ENCODE data around the gene GTPBP2.

The GTPBP2 gene

DNA sequence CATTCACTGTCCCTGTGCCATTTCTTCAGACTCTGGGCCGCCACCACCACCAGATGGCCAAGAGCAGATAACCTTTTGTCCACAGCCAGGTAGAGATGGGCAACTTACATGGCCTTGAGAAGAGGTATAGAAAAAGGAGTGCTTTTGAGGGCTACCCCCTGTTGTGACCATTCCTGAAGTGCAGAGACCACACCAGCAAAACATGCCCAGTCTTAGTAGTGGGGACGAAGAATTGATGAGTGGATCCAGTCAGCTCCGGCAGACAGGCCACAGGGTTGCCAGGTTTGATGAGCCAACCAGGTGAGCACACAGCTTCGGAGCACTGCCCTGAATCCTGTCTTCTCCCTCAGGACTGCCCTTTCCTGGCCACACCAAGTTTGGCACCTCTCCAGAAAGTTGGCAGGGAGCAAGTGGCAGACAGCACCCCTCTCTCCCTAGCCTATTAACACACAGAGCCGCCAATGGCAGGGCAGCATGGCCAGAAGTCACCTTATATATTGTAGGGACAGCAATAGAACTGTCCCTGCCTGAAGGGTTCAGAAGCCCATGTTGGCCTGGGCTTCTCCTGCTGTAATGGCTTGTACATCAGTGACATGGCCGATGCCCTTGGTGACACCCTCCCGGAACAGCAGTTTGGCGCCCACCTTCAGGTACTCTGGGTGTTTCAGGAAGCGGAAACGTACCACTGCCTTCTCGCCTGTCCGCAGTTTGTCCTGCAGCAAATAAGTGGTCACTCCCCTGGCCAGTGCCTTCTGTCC is 7.8 kb downstream of the GTPBP2 start:
- no peak; the same call in 2 of the 3 replicates for ATAC-seq
- TF ChIP-seq ZNF8 (CRISPR knock-in tag; IDR thresholded peaks at IDR 0.05) (no peak), PPARA (CRISPR knock-in tag; IDR thresholded peaks at IDR 0.05; ENCODE audit: borderline replicate concordance) (no peak), TCF4 (CRISPR knock-in tag; IDR thresholded peaks at IDR 0.05; ENCODE audit: borderline replicate concordance) (no peak)
- TF ChIP-seq, protein P1, sequence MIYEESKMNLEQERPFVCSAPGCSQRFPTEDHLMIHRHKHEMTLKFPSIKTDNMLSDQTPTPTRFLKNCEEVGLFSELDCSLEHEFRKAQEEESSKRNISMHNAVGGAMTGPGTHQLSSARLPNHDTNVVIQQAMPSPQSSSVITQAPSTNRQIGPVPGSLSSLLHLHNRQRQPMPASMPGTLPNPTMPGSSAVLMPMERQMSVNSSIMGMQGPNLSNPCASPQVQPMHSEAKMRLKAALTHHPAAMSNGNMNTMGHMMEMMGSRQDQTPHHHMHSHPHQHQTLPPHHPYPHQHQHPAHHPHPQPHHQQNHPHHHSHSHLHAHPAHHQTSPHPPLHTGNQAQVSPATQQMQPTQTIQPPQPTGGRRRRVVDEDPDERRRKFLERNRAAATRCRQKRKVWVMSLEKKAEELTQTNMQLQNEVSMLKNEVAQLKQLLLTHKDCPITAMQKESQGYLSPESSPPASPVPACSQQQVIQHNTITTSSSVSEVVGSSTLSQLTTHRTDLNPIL (CRISPR knock-in tag; IDR thresholded peaks at IDR 0.05; ENCODE audit: low read depth): no peak

DNA sequence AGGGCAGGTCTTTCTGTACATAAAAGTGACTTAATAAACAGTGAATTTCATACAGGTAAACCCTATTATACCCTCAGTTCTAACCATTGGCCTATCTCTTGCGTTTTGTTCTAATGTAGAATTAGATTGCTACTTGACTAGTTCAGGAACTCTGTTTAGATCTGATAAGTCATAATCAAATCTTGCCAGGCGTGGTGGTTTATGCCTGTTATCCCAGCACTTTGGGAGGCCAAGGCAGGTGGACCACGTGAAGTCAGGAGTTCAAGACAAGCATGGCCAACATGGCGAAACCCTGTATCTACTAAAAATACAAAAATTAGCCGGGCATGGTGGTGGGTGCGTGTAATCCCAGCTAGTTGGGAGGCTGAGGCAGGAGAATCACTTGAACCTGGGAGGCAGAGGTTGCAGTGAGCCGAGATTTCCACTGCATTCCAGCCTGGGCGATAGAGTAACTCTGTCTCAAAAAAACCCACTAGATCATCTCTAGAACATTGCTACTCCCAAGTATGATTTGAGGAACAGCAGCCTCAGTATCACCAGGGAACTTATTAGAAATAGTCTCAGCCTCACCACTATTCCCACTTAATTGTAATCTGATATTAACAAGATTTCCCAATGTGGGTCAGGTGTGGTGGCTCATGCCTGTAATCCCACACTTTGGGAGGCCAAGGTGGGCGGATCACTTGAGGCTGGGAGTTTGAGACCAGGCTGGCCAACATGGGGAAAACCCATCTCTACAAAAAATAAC is 12.2 kb downstream of the GTPBP2 start:
- TF ChIP-seq TOX (CRISPR knock-in tag; IDR thresholded peaks at IDR 0.05; ENCODE audit: borderline replicate concordance) (no peak), ZNF8 (CRISPR knock-in tag; IDR thresholded peaks at IDR 0.05) (no peak)
- no peak for ATAC-seq

DNA sequence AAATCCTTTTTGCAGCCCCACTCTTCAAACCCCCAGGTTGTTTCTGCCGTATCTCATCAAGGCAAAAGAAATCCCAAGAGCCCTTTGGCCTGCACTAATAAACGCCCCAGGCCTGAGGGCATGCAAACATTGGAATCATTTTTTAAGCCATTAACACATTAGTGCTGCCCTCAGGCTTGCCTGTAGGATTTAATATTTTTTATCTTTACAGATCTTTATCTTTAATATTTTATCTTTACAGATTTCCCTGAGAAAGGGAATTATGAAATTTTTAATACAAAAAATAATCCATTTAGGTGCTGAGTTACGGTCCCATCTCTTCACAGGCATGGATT is 14.7 kb downstream of the GTPBP2 start:
- no peak for TF ChIP-seq ZFP3 (CRISPR knock-in tag; IDR thresholded peaks at IDR 0.05)
- TF ChIP-seq GLIS3 (CRISPR knock-in tag; IDR thresholded peaks at IDR 0.05): no peak
- TF ChIP-seq, protein P2, sequence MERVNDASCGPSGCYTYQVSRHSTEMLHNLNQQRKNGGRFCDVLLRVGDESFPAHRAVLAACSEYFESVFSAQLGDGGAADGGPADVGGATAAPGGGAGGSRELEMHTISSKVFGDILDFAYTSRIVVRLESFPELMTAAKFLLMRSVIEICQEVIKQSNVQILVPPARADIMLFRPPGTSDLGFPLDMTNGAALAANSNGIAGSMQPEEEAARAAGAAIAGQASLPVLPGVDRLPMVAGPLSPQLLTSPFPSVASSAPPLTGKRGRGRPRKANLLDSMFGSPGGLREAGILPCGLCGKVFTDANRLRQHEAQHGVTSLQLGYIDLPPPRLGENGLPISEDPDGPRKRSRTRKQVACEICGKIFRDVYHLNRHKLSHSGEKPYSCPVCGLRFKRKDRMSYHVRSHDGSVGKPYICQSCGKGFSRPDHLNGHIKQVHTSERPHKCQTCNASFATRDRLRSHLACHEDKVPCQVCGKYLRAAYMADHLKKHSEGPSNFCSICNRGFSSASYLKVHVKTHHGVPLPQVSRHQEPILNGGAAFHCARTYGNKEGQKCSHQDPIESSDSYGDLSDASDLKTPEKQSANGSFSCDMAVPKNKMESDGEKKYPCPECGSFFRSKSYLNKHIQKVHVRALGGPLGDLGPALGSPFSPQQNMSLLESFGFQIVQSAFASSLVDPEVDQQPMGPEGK (CRISPR knock-in tag; IDR thresholded peaks at IDR 0.05; ENCODE audit: borderline replicate concordance): no peak
- TF ChIP-seq, protein P1 (CRISPR knock-in tag; IDR thresholded peaks at IDR 0.05; ENCODE audit: low read depth): no peak
- no peak for ATAC-seq

DNA sequence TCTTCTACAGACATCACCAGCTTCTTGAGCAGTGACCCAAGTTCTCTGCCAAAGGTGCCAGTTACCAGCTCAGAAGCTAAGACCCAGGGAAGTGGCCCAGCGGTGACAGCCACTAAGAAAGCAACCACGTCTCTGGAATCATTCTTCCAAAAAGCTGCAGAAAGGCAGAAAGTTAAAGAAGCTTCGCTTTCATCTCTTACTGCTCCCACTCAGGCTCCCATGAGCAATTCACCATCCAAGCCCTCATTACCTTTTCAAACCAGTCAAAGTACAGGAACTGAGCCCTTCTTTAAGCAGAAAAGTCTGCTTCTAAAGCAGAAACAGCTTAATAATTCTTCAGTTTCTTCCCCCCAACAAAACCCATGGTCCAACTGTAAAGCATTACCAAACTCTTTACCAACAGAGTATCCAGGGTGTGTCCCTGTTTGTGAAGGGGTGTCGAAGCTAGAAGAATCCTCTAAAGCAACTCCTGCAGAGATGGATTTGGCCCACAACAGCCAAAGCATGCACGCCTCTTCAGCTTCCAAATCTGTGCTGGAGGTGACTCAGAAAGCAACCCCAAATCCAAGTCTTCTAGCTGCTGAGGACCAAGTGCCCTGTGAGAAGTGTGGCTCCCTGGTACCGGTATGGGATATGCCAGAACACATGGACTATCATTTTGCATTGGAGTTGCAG is 15.2 kb downstream of the GTPBP2 start:
- ATAC-seq: no peak
- TF ChIP-seq PPARA (CRISPR knock-in tag; IDR thresholded peaks at IDR 0.05; ENCODE audit: borderline replicate concordance) (no peak), TCF4 (CRISPR knock-in tag; IDR thresholded peaks at IDR 0.05; ENCODE audit: borderline replicate concordance) (no peak), ARNTL (CRISPR knock-in tag; IDR thresholded peaks at IDR 0.05; ENCODE audit: borderline replicate concordance, low read depth) (no peak), BACH2 (CRISPR knock-in tag; IDR thresholded peaks at IDR 0.05; ENCODE audit: borderline replicate concordance) (no peak), ISL1 (CRISPR knock-in tag; IDR thresholded peaks at IDR 0.05) (no peak), ESRRG (CRISPR knock-in tag; IDR thresholded peaks at IDR 0.05) (no peak), SNAI2 (CRISPR knock-in tag; IDR thresholded peaks at IDR 0.05) (no peak), RARB (CRISPR knock-in tag; IDR thresholded peaks at IDR 0.05) (no peak), ZNF565 (CRISPR knock-in tag; conservative IDR thresholded peaks at IDR 0.05; ENCODE audit: low read depth) (no peak), CSDC2 (CRISPR knock-in tag; IDR thresholded peaks at IDR 0.05) (no peak), OSR1 (CRISPR knock-in tag; IDR thresholded peaks at IDR 0.05) (no peak), TOX (CRISPR knock-in tag; IDR thresholded peaks at IDR 0.05; ENCODE audit: borderline replicate concordance) (no peak), ZFP30 (CRISPR knock-in tag; IDR thresholded peaks at IDR 0.05) (no peak), GLIS3 (CRISPR knock-in tag; IDR thresholded peaks at IDR 0.05) (no peak), ZC3H10 (CRISPR knock-in tag; IDR thresholded peaks at IDR 0.05) (no peak), ZFP3 (CRISPR knock-in tag; IDR thresholded peaks at IDR 0.05) (no peak)
- TF ChIP-seq, protein P2 (CRISPR knock-in tag; IDR thresholded peaks at IDR 0.05; ENCODE audit: borderline replicate concordance): no peak
- TF ChIP-seq, protein P3, sequence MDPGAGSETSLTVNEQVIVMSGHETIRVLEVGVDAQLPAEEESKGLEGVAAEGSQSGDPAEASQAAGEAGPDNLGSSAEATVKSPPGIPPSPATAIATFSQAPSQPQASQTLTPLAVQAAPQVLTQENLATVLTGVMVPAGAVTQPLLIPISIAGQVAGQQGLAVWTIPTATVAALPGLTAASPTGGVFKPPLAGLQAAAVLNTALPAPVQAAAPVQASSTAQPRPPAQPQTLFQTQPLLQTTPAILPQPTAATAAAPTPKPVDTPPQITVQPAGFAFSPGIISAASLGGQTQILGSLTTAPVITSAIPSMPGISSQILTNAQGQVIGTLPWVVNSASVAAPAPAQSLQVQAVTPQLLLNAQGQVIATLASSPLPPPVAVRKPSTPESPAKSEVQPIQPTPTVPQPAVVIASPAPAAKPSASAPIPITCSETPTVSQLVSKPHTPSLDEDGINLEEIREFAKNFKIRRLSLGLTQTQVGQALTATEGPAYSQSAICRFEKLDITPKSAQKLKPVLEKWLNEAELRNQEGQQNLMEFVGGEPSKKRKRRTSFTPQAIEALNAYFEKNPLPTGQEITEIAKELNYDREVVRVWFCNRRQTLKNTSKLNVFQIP (CRISPR knock-in tag; IDR thresholded peaks at IDR 0.05; ENCODE audit: borderline replicate concordance, low read depth): no peak
- TF ChIP-seq, protein P1 (CRISPR knock-in tag; IDR thresholded peaks at IDR 0.05; ENCODE audit: low read depth): no peak

Data from SK-N-SH treated with all-trans-retinoic acid at 6 μM for 48 hours (cell line).